ENCODE data around the gene FCMR. TPM values are rescaled to one million over a fixed set of nuclear protein-coding genes. Genes with fewer than 3 reads are reported as not detected.
A peak's percentile ranks its signal among the peaks of the same experiment; 100 is the strongest.

Gene FCMR
- total and polyA plus RNA-seq, 10 of the 15 experiments (the other 5 are each of a cell fraction or from before 2014, with no cell fraction given), result 79.7 to 245 (median 123) TPM

DNA sequence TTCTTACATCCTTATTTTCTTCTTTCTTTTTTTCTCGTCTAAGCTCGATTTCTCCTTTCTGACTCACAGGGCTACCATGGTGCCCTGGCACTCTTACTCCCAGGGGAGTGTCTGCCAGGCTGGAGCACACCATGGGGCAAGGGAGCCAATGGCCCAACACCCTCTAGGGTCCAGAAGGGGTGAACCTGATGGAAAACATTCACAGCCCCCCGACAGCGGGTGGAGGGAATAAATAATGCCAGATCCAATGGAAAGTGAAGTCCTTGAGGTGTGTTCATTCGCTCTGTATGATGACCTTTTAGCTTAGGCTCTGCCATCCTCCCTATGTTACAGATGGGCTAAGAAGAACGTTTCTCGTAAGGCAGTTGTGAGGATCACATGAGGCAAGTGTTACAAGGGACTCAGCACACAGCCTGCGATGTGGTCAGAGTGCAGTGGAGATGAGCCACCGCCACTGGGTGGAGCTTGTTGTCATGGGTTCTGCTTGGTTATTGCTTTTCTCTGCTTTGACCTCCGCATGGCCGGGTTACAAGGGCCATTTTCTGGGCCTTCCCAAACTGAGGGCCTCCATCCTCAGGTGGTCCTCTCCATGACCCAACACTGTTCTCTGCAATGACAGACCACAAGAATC is 3.5 kb upstream of the FCMR start (continued):
- TF ChIP-seq, protein P1, sequence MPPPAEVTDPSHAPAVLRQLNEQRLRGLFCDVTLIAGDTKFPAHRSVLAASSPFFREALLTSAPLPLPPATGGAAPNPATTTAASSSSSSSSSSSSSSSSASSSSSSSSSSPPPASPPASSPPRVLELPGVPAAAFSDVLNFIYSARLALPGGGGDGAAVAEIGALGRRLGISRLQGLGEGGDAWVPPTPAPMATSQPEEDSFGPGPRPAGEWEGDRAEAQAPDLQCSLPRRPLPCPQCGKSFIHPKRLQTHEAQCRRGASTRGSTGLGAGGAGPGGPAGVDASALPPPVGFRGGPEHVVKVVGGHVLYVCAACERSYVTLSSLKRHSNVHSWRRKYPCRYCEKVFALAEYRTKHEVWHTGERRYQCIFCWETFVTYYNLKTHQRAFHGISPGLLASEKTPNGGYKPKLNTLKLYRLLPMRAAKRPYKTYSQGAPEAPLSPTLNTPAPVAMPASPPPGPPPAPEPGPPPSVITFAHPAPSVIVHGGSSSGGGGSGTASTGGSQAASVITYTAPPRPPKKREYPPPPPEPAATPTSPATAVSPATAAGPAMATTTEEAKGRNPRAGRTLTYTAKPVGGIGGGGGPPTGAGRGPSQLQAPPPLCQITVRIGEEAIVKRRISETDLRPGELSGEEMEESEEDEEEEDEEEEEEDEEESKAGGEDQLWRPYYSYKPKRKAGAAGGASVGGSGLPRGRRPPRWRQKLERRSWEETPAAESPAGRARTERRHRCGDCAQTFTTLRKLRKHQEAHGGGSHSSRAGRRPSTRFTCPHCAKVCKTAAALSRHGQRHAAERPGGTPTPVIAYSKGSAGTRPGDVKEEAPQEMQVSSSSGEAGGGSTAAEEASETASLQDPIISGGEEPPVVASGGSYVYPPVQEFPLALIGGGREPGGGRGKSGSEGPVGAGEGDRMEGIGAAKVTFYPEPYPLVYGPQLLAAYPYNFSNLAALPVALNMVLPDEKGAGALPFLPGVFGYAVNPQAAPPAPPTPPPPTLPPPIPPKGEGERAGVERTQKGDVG (CRISPR knock-in tag; IDR thresholded peaks at IDR 0.05), result no peak
- TF ChIP-seq KAT2A (conservative IDR thresholded peaks at IDR 0.05; ENCODE audit: control insufficient read depth, low read depth, low read length), result no peak
- TF ChIP-seq, protein P2, sequence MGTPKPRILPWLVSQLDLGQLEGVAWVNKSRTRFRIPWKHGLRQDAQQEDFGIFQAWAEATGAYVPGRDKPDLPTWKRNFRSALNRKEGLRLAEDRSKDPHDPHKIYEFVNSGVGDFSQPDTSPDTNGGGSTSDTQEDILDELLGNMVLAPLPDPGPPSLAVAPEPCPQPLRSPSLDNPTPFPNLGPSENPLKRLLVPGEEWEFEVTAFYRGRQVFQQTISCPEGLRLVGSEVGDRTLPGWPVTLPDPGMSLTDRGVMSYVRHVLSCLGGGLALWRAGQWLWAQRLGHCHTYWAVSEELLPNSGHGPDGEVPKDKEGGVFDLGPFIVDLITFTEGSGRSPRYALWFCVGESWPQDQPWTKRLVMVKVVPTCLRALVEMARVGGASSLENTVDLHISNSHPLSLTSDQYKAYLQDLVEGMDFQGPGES (IDR thresholded peaks at IDR 0.05), result no peak
- TF ChIP-seq SREBF2 (IDR thresholded peaks at IDR 0.05; ENCODE audit: low read length), result no peak
- no peak for TF ChIP-seq HDAC6 (IDR thresholded peaks at IDR 0.05; ENCODE audit: unreplicated experiment)
- TF ChIP-seq, protein P3, sequence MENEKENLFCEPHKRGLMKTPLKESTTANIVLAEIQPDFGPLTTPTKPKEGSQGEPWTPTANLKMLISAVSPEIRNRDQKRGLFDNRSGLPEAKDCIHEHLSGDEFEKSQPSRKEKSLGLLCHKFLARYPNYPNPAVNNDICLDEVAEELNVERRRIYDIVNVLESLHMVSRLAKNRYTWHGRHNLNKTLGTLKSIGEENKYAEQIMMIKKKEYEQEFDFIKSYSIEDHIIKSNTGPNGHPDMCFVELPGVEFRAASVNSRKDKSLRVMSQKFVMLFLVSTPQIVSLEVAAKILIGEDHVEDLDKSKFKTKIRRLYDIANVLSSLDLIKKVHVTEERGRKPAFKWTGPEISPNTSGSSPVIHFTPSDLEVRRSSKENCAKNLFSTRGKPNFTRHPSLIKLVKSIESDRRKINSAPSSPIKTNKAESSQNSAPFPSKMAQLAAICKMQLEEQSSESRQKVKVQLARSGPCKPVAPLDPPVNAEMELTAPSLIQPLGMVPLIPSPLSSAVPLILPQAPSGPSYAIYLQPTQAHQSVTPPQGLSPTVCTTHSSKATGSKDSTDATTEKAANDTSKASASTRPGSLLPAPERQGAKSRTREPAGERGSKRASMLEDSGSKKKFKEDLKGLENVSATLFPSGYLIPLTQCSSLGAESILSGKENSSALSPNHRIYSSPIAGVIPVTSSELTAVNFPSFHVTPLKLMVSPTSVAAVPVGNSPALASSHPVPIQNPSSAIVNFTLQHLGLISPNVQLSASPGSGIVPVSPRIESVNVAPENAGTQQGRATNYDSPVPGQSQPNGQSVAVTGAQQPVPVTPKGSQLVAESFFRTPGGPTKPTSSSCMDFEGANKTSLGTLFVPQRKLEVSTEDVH (IDR thresholded peaks at IDR 0.05; ENCODE audit: low read depth, partially characterized antibody), result no peak
- TF ChIP-seq CREB1 (IDR thresholded peaks at IDR 0.05; ENCODE audit: low read depth), result no peak
- TF ChIP-seq RUNX3 (IDR thresholded peaks at IDR 0.05; ENCODE audit: low read length), result no peak
- no peak for TF ChIP-seq STAT3 (IDR thresholded peaks at IDR 0.05; ENCODE audit: low read depth, low read length)
- TF ChIP-seq, protein P4, sequence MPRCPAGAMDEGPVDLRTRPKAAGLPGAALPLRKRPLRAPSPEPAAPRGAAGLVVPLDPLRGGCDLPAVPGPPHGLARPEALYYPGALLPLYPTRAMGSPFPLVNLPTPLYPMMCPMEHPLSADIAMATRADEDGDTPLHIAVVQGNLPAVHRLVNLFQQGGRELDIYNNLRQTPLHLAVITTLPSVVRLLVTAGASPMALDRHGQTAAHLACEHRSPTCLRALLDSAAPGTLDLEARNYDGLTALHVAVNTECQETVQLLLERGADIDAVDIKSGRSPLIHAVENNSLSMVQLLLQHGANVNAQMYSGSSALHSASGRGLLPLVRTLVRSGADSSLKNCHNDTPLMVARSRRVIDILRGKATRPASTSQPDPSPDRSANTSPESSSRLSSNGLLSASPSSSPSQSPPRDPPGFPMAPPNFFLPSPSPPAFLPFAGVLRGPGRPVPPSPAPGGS (IDR thresholded peaks at IDR 0.05; ENCODE audit: borderline replicate concordance, insufficient read depth, low read depth, low read length, poor library complexity, severe bottlenecking), result peak; percentile 5
- TF ChIP-seq ASH2L (IDR thresholded peaks at IDR 0.05; ENCODE audit: borderline replicate concordance, low read depth), result 0 out of 2 replicates have a peak, but pooled peaks have one; percentile 1
- TF ChIP-seq CEBPB (IDR thresholded peaks at IDR 0.05; ENCODE audit: borderline replicate concordance in 1 of 2, low read depth in 2 of 2, low read length in 2 of 2), result no peak
- TF ChIP-seq KLF5 (IDR thresholded peaks at IDR 0.05; ENCODE audit: partially characterized antibody), result peak; percentile 79
- no peak for TF ChIP-seq WRNIP1 (IDR thresholded peaks at IDR 0.05; ENCODE audit: borderline replicate concordance, low read depth, low read length)
- TF ChIP-seq, protein P5, sequence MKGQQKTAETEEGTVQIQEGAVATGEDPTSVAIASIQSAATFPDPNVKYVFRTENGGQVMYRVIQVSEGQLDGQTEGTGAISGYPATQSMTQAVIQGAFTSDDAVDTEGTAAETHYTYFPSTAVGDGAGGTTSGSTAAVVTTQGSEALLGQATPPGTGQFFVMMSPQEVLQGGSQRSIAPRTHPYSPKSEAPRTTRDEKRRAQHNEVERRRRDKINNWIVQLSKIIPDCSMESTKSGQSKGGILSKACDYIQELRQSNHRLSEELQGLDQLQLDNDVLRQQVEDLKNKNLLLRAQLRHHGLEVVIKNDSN (IDR thresholded peaks at IDR 0.05; ENCODE audit: borderline replicate concordance, extremely low read length, insufficient read depth, low read depth, low read length), result peak; percentile 58
- no peak; the same call in 1 of the 2 replicates for TF ChIP-seq STAT1 (conservative IDR thresholded peaks at IDR 0.05)
- TF ChIP-seq HCFC1 (IDR thresholded peaks at IDR 0.05; ENCODE audit: low read length), result no peak; the same call in 1 of the 2 replicates

All from GM12878 (cell line).